NCI-H2227 treated with DMSO at 0.1 percent for 48 hours (cell line): ENCODE data around the gene GABRG3.

ENCODE experiments used
- DNase-seq: peaks from one replicate; lab custom pipeline; 2025; lab: John Stamatoyannopoulos, UW

GABRG3 gene

GRCh38 chr15:27576576-27576975 lies 605.6 kb downstream of the GABRG3 start:
- no peak for DNase-seq

GRCh38 chr15:27579738-27580137 lies 608.8 kb downstream of the GABRG3 start:
- DNase-seq = no peak

GRCh38 chr15:27582726-27583410 lies 611.9 kb downstream of the GABRG3 start:
- DNase-seq = no peak

DNA sequence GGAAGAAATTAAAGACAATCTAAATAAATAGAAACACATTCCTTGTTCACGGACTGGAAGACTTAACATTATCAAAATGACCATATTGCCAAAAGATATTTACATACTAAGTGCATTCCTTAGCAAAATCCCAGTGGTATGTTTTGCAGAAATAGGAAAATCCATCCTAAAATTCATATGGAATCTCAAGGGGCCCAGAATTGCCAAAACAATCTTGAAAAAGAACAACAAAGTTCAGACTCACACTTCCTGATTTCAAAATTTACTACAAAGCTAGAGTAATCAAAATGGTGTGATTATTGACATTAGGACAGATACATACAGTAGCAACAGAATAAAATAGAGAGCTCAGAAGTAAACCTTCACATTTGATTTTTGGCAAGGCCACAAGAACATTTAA lies 612.7 kb downstream of the GABRG3 start:
- DNase-seq = no peak

DNA sequence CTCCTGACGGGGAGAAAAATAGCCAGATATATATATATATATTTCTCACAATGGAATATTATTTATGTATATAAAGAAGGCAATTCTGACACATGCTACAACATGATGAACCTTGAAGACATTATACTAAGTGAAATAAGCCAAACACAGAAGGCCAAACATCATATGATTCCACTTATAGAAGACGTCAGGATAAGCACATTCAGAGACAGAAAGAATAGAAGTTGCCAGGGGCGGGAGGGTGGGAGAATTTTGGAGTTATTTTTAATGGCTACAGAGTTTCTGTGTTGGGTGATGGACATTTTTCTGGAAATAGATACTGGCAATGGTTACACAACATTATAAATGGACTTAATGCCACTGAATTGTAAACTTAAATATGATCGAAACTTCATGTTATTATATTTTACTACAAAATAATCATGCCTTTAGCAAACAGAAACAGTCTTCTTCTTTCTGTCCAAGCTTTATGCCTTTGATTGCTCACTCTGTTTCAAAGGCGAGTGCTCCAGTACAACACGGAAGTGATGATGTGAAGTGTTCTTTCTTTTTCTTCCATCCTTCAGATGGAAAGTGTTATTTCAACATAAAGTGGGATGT lies 614.2 kb downstream of the GABRG3 start:
- no peak for DNase-seq

- DNase-seq = peak; percentile 51
Measured at GRCh38 chr15:27587810-27588209, 616.8 kb downstream of the GABRG3 start.

GRCh38 chr15:27589260-27589659 lies 618.3 kb downstream of the GABRG3 start:
- no peak for DNase-seq

DNA sequence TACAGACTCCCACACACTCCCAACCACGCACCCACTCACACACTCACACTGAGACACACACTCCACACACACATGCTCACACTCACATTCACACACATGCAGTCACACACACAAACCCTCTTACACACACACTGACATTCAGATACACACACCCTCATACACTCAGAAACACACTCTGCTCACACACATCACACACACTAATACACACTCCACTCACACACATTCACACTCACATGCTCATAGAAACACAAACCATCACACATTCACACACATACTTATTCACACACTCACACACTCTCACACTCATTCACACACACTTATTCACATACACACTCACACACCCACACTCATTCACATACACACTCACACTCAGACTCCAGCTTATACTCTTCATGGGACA lies 618.8 kb downstream of the GABRG3 start:
- no peak for DNase-seq
